HepG2 (cell line): ENCODE data around the gene PSRC1. TPM values are rescaled to one million over a fixed set of nuclear protein-coding genes. Genes with fewer than 3 reads are reported as not detected.

Experiments
- ATF1 ChIP-seq: IDR thresholded peaks from 2 replicates; pipeline ENCODE4 v1.6.1; 2016; ENCODE audit warnings: mild to moderate bottlenecking, control low read depth
- CBFB ChIP-seq: sonication (generic); formaldehyde crosslinking; IDR thresholded peaks from 2 replicates; pipeline ENCODE4 v1.4.0; 2020; ENCODE audit warnings: missing genetic modification reagents
- GABPB1 ChIP-seq: IDR thresholded peaks from 2 replicates; pipeline ENCODE4 v1.6.1; 2016; ENCODE audit warnings: mild to moderate bottlenecking, missing genetic modification reagents, moderate library complexity, missing compliant biosample characterization
- GTF3A ChIP-seq: sonication (generic); formaldehyde crosslinking; conservative IDR thresholded peaks from 2 replicates; pipeline ENCODE4 v1.4.0; 2020; ENCODE audit warnings: mild to moderate bottlenecking, missing genetic modification reagents
- HDAC1 ChIP-seq: sonication (generic); formaldehyde crosslinking; IDR thresholded peaks from 2 replicates; pipeline ENCODE4 v1.5.1; 2020; ENCODE audit warnings: mild to moderate bottlenecking, missing genetic modification reagents
- HOXA9 ChIP-seq: sonication (generic); formaldehyde crosslinking; IDR thresholded peaks from 2 replicates; pipeline ENCODE4 v1.8.1; 2022; ENCODE audit warnings: missing genetic modification reagents, mild to moderate bottlenecking, moderate library complexity, borderline replicate concordance
- KDM1A ChIP-seq: IDR thresholded peaks from 2 replicates; pipeline ENCODE4 v1.6.1; 2016; ENCODE audit warnings: missing compliant biosample characterization
- KDM4B ChIP-seq: sonication (generic); formaldehyde crosslinking; IDR thresholded peaks from 2 replicates; pipeline ENCODE4 v1.4.0; 2020; ENCODE audit warnings: missing genetic modification reagents
- MATR3 ChIP-seq: sonication (generic); formaldehyde crosslinking; IDR thresholded peaks from 2 replicates; pipeline ENCODE4 v1.4.0; 2020; ENCODE audit warnings: missing genetic modification reagents
- MBD4 ChIP-seq: IDR thresholded peaks from 2 replicates; pipeline ENCODE4 v1.6.1; 2012; ENCODE audit warnings: low read length, inconsistent platforms, borderline replicate concordance
- MXI1 ChIP-seq: IDR thresholded peaks from 3 replicates; pipeline ENCODE4 v1.6.1; 2012; ENCODE audit warnings: low read depth, low read length, inconsistent platforms, borderline replicate concordance
- ONECUT2 ChIP-seq: sonication (generic); formaldehyde crosslinking; IDR thresholded peaks from 2 replicates; pipeline ENCODE4 v1.4.0; 2020; ENCODE audit warnings: missing genetic modification reagents
- PCBP1 ChIP-seq: fragments of 200-400 bp; formaldehyde crosslinking; IDR thresholded peaks from 2 replicates; pipeline ENCODE4 v1.6.1; 2017; ENCODE audit warnings: mild to moderate bottlenecking, low read depth, low read length, borderline replicate concordance
- PITX1 ChIP-seq: sonication (generic); formaldehyde crosslinking; IDR thresholded peaks from 2 replicates; pipeline ENCODE4 v1.5.1; 2020; ENCODE audit warnings: mild to moderate bottlenecking, missing genetic modification reagents
- RBFOX2 ChIP-seq: fragments of 200-400 bp; formaldehyde crosslinking; IDR thresholded peaks from 2 replicates; pipeline ENCODE4 v1.6.1; 2017; ENCODE audit warnings: low read depth, mild to moderate bottlenecking, low read length
- RCOR2 ChIP-seq: IDR thresholded peaks from 2 replicates; pipeline ENCODE4 v1.6.1; 2016; ENCODE audit warnings: missing biosample characterization, missing genetic modification reagents
- SP2 ChIP-seq: sonication (generic); formaldehyde crosslinking; IDR thresholded peaks from 2 replicates; pipeline ENCODE4 v1.5.1; 2020; ENCODE audit warnings: mild to moderate bottlenecking, missing genetic modification reagents
- TBX3 ChIP-seq: fragments of 450-650 bp; IDR thresholded peaks from 2 replicates; pipeline ENCODE4 v1.6.1; 2017; ENCODE audit warnings: antibody characterized with exemption, mild to moderate bottlenecking, inconsistent platforms, borderline replicate concordance
- THAP7 ChIP-seq: sonication (generic); formaldehyde crosslinking; IDR thresholded peaks from 2 replicates; pipeline ENCODE4 v1.8.1; 2023; ENCODE audit warnings: mild to moderate bottlenecking, missing genetic modification reagents
- ZNF12 ChIP-seq: sonication (generic); formaldehyde crosslinking; IDR thresholded peaks from 2 replicates; pipeline ENCODE4 v1.5.0; 2020; ENCODE audit warnings: missing genetic modification reagents
- ZNF275 ChIP-seq: sonication (generic); formaldehyde crosslinking; IDR thresholded peaks from 2 replicates; pipeline ENCODE4 v1.8.0; 2022; ENCODE audit warnings: missing genetic modification reagents, mild to moderate bottlenecking, inconsistent platforms, borderline replicate concordance
- ZNF577 ChIP-seq: sonication (generic); formaldehyde crosslinking; IDR thresholded peaks from 2 replicates; pipeline ENCODE4 v1.4.0; 2020; ENCODE audit warnings: mild to moderate bottlenecking, low read depth, missing genetic modification reagents, borderline replicate concordance
- ZNF589 ChIP-seq: sonication (generic); formaldehyde crosslinking; conservative IDR thresholded peaks from 2 replicates; pipeline ENCODE4 v1.8.0; 2022; ENCODE audit warnings: mild to moderate bottlenecking, moderate library complexity, missing genetic modification reagents
- ZNF746 ChIP-seq: sonication (generic); formaldehyde crosslinking; IDR thresholded peaks from 2 replicates; pipeline ENCODE4 v1.8.0; 2022; ENCODE audit warnings: mild to moderate bottlenecking, missing genetic modification reagents
- ZNF766 ChIP-seq: sonication (generic); formaldehyde crosslinking; IDR thresholded peaks from 2 replicates; pipeline ENCODE4 v1.5.0; 2020; ENCODE audit warnings: missing genetic modification reagents, borderline replicate concordance
- ZNF773 ChIP-seq: sonication (generic); formaldehyde crosslinking; IDR thresholded peaks from 2 replicates; pipeline ENCODE4 v1.4.0; 2020; ENCODE audit warnings: missing genetic modification reagents, borderline replicate concordance
- polyA plus RNA-seq, 8 experiments: library from polyadenylated mRNA; depleted of rRNA in 3 of 8; stranded (reverse) in 7 of 8; unstranded in 1 of 8; fragments of >200 nt; fragmentation: Illumina TruSeq in 4 of 8; extraction: Trizol in 4 of 8; gene quantifications; 2 replicates each; pipeline versions ENCODE4 v1.2.1 to v1.2.3, GENCODE V29; 2011 to 2016; ENCODE audit warnings: low read depth in 4 of 8, missing spikeins in 1 of 8, mixed read lengths in 1 of 8; ENCODE audit not compliant: insufficient read depth in 1 of 8
- total RNA-seq, 5 experiments: library from RNA; depleted of rRNA; stranded (reverse); fragments of >200 nt; fragmentation: Illumina TruSeq; extraction: Trizol; gene quantifications; 2 replicates each; pipeline ENCODE4 v1.2.3, GENCODE V29; 2016; ENCODE audit warnings: low read depth in 1 of 5
- TF ChIP-seq, protein P1 (sequence below): IDR thresholded peaks from 2 replicates; pipeline ENCODE4 v1.6.1; 2016; ENCODE audit warnings: low read depth, borderline replicate concordance
- TF ChIP-seq, protein P2 (sequence below): sonication (generic); formaldehyde crosslinking; IDR thresholded peaks from 2 replicates; pipeline ENCODE4 v1.5.1; 2020; ENCODE audit warnings: mild to moderate bottlenecking, missing genetic modification reagents

The PSRC1 gene
- total and polyA plus RNA-seq, 2 of the 13 experiments (the other 11 are each of a cell fraction or from before 2014, with no cell fraction given), result 28.6 to 30.3 TPM

GRCh38 chr1:109253803-109254620, 28.9 kb downstream of the PSRC1 start (continued):
- TF ChIP-seq, protein P1, sequence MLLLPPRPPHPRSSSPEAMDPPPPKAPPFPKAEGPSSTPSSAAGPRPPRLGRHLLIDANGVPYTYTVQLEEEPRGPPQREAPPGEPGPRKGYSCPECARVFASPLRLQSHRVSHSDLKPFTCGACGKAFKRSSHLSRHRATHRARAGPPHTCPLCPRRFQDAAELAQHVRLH, result no peak
- TF ChIP-seq ZNF766 (CRISPR knock-in tag), result peak; percentile 49; the same call in 1 of the 2 replicates
- no peak for TF ChIP-seq RBFOX2
- TF ChIP-seq KDM4B, result no peak
- TF ChIP-seq ZNF773 (CRISPR knock-in tag), result no peak
- no peak for TF ChIP-seq ZNF577 (CRISPR knock-in tag)
- no peak for TF ChIP-seq SP2 (CRISPR knock-in tag)
- TF ChIP-seq THAP7, result no peak
- no peak for TF ChIP-seq HOXA9 (CRISPR knock-in tag)
- TF ChIP-seq MATR3, result no peak
- no peak for TF ChIP-seq RCOR2 (CRISPR knock-in tag)
- no peak for TF ChIP-seq MXI1
- no peak for TF ChIP-seq ZNF12
- TF ChIP-seq PCBP1, result no peak
- TF ChIP-seq HDAC1 (CRISPR knock-in tag), result peak; percentile 57
- TF ChIP-seq ZNF589 (CRISPR knock-in tag), result no peak
- TF ChIP-seq, protein P2, sequence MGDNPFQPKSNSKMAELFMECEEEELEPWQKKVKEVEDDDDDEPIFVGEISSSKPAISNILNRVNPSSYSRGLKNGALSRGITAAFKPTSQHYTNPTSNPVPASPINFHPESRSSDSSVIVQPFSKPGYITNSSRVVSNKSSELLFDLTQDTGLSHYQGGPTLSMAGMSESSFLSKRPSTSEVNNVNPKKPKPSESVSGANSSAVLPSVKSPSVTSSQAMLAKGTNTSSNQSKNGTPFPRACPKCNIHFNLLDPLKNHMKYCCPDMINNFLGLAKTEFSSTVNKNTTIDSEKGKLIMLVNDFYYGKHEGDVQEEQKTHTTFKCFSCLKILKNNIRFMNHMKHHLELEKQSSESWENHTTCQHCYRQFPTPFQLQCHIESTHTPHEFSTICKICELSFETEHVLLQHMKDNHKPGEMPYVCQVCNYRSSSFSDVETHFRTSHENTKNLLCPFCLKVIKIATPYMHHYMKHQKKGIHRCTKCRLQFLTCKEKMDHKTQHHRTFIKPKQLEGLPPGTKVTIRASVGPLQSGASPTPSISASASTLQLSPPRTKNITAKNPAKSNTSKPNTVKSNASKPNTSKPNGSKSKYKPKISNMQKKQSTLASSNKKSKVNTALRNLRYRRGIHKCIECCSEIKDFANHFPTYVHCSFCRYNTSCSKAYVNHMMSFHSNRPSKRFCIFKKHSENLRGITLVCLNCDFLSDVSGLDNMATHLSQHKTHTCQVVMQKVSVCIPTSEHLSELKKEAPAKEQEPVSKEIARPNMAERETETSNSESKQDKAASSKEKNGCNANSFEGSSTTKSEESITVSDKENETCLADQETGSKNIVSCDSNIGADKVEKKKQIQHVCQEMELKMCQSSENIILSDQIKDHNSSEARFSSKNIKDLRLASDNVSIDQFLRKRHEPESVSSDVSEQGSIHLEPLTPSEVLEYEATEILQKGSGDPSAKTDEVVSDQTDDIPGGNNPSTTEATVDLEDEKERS, result no peak
- TF ChIP-seq MBD4, result no peak
- no peak for TF ChIP-seq PITX1
- TF ChIP-seq ATF1 (CRISPR knock-in tag), result no peak
- no peak for TF ChIP-seq ZNF275 (CRISPR knock-in tag)
- TF ChIP-seq CBFB, result no peak
- no peak for TF ChIP-seq TBX3
- peak; percentile 63 for TF ChIP-seq GABPB1 (CRISPR knock-in tag)
- TF ChIP-seq ONECUT2 (CRISPR knock-in tag), result no peak
- no peak for TF ChIP-seq GTF3A (CRISPR knock-in tag)
- no peak for TF ChIP-seq ZNF746 (CRISPR knock-in tag)
- TF ChIP-seq KDM1A (CRISPR knock-in tag), result no peak
